Activated CD4-positive, alpha-beta T cell treated with anti-CD3 and anti-CD28 coated beads, Interleukin-2, amount 50 U/mL, for 1 hour (primary cell): Measurements from ENCODE around the gene ALDOC.
"Not testable (repeated sequence)": the region's sequence is repeated elsewhere in the genome, so short reads cannot be mapped to it uniquely, and the experiment has no call there.

Experiments
- DNase-seq: peaks from one replicate; pipeline ENCODE4 v3.0.0-alpha.2; 2020

The ALDOC gene

DNA sequence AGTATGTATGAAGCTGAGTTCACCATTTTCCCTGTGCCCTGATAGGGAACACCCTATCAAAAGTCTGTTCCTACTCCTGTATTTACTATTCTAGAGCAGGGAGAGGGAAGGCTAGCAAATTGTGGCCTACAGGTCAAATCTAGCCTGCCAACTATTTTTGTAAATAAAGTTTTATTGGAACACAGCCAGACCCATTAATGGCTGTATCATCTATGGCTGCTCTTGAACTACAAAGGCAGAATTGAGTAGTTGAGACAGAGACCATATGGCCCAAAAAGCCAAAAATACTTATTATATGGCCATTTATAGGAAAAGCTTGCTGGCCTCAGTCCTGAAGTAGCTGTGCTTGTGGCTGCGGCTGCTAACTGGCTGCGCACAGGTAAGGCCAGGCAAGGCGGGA is 4.3 kb upstream of the ALDOC start:
- no peak for DNase-seq

DNA sequence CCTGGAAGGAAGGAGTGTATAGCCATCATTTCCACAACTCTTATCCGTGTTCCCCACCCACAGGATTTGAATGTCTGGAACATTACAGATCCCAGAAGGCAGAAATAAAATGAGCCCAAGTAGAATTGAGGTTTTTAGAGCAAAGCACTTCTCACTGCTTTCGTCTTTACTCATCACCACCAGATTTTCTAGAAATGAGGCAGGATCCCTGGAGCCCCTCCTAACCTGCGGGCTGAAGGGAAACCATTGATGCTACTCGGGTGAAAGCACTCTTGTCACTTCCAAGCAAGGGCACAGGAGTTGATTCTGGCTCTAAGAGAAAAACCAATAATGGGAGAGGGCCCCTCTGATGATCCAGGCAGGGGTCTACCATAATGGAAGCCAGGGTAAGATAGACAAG is 2.8 kb upstream of the ALDOC start:
- no peak for DNase-seq

DNA sequence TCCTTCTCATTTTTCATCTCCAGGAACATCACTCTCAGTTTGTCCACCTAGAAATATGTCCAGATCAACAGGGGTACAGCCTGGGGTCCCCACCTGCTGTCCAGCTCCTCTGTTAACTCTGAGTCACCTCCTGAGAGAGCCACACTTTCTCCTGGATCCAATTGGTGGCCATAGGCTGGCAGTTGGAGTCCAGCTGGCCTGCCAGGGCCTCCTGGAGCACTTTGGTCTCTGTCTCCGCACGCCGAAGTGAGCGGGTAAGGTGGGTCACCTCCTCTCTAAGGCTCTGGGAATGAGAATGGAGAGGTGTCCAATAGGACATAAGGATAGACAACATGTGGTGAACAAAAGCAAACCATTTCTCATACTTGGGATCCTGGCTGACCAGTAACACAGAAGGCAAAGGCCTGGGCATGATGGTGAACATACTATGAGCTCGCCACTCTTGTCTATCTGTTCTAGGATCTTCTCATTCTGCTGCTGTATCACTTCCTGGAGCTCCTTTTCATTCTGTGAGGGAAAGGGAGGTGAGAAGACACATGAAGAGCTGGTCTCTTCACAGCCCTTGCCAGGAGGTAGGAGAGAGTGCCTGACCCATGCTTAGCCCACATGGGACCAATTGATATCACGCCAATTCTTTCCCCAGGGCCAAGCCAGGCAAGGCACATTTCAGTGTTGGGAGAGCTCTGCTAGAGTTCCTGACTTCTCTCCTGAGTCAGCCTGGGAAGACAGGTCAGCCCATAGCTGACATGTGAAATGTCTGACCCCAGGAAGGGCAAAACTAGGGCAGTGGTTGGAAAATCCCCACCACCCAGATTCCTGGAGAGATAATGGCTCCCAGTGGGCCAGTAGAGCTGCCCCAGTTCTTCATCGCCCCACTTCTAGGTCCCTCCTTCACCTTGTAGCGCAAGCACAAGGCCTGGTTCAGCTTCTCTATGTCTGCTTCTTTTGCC is 1.8 kb upstream of the ALDOC start:
- DNase-seq: no peak

DNA sequence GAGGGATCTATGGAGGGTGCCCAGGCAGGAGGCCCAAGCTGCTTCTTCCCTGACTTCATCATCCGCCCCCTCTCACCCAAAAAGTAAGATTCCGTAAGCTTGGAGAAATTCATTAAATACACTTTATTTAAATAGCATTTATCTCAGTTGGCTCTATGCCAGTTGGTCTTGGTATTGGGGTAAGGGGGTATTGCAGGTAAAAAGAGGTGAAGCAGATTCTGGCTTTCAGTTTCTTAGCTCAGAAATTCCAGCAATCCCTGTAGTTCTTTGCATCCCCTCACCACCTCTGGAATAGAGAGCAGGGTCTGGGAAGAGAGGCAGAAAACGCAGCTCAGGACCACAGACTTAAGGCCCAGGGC is 750 bp upstream of the ALDOC start:
- no peak for DNase-seq

DNA sequence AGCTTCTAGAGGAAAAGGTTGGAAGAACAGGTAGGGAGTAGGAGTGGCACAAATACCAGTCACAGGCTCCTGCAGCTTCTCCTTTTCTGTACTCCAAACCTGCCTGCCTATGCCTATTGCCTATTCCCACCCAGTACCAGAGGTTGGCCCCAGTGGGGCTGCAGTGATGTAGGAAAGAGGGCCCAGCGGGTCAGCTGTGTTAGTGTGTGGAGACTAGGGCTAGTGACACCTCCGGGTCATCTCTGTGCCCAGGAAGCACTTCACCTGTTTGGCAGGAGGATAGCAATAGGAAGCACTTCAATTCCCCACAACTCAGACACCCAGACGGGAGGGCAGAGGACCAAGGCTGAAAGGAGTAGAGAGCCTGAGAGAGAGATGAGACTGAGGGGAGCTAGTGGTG is 679 bp downstream of the ALDOC start:
- DNase-seq: not testable (repeated sequence)

DNA sequence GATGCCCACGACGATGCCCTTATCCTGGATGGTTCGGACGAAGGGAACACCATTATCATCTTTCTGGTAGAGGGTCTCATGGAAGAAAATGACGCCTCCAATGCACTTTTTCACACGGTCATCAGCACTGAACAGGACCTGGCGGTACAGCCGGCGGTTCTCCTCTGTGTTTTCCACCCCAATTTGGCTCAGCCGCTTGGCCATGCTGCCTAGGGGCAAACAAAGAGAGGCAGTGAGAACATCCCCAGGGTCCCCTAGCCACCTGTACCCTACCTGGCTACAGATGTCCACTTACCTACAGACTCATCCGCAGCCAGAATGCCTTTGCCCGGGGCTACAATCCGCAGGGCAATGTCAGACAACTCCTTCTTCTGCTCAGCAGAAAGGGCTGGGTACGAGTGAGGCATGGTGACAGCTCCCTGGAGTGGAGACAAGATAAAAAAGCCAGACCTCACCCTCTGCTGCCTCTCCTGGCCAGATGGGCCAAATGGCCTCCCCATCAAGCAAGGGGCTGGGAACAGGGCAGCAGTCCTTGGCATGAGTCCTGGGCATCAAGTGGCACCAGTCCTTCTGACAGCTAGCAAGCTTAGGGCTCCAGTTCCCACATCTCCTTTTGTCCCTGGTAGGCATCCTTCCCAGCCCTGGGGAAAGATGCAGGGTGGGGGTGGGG is 1.4 kb downstream of the ALDOC start:
- DNase-seq: no peak

DNA sequence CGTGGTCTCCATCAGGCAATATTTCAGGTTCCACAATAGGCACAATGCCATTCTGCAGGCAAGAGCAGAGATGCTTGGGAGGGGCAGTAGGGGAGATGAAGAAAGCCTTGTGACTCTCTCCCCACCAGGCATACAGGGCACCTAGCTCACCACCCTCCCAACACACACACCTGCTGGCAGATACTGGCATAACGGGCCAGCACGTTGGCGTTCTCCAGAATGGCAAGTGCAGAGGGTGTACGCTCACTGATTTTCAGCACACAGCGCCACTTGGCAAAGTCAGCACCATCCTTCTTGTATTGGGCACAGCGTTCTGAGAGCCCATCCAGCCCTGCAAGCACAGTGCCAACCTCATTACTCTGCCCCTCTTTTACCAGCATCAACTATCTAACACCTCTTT is 2.2 kb downstream of the ALDOC start:
- DNase-seq: peak; percentile 28

DNA sequence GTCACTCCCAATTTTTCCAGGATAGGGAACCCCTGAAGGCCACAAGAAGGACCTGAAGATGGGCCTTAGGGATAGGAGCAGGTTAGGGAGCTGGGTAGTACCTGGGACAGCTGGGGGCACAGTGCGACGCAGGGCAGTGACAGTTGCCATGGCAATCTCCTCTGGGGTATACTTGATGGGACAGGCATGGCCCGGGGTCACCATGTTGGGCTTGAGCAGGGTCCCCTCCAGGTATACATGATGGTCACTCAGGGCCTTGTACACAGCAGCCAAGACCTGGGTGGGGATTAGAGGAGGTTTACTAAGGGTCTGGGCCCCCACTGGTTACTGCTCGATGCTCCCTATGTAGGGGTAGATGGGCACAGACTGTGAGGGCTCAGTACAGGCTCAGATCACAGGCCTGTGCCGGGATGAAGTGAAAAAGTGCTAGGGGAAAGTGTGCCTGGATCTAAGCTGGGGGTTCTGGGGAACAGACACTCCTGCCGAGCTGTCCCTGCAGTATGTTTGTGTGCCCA is 2.7 kb downstream of the ALDOC start:
- no peak for DNase-seq

DNA sequence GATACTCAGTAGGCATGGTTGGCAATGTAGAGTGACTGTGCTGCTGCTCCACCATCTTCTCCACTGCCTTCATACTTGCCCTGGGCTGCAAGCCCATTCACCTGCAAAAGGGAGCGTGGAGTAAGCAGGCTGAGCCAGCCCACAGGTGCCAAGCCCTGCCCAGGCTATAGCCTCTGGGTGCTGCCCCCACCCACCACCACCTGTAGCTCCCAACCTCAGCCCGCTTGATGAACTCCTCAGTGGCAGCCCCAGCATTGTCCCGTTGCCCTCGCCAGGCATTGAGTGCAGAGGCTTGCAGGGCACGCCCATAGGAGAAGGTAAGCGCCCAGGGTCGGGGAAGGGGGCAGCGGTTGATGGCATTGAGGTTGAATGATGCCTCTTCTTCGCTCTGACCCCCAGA is 3.2 kb downstream of the ALDOC start:
- no peak for DNase-seq

DNA sequence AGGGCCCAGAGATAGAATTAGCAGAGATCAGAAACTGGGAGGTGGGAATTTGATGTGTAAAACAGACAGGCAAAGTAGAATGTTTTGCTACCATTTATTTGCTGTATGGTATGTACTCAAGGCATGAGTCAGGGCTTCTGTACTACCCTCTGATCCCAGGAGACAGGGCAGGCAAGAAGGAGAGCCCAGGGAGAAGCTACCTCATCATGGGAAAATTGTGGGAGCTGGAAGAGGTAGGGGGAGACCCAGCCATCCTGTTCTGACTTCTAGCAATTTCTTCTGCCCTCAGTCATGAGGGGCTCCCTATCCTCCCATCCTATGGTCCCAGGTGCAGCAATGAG is 3.7 kb downstream of the ALDOC start:
- no peak for DNase-seq

DNA sequence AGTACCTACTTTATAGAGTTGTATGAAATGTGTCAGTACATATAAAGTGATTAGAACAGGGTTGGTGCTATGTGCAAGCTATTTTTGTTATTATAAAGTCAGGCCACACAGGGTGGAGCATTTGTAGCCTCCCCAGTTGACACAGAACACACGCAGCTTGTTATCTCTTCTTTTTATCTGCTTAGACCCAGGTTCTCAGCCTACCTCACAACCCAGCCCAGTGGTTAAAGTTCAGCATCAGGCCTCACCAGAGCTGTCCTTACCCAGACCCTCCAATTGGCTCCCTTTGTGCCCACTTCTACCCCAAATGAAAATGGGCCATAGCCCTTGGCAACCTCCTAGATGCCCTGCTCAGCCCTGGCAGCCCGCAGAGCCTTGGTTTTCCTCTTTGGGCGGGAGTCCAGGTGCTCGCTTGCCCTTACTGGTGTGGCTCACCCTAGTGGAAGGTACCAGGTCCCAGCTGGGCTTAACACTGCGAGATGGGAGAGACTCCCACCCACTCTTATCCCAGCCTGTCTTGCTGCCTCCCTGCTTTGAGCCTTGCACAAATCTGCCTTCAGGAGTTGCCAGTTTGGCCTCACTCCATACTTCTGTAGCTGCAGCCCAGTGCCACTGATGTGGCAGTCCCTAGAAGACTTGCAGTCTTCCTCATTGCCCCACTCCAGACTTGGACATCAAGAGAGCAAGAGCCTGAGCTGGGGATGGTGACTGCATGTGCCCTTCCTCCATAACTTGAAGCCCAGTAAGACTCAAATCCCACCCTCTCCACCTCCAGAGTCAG is 4.2 kb downstream of the ALDOC start:
- no peak for DNase-seq

DNA sequence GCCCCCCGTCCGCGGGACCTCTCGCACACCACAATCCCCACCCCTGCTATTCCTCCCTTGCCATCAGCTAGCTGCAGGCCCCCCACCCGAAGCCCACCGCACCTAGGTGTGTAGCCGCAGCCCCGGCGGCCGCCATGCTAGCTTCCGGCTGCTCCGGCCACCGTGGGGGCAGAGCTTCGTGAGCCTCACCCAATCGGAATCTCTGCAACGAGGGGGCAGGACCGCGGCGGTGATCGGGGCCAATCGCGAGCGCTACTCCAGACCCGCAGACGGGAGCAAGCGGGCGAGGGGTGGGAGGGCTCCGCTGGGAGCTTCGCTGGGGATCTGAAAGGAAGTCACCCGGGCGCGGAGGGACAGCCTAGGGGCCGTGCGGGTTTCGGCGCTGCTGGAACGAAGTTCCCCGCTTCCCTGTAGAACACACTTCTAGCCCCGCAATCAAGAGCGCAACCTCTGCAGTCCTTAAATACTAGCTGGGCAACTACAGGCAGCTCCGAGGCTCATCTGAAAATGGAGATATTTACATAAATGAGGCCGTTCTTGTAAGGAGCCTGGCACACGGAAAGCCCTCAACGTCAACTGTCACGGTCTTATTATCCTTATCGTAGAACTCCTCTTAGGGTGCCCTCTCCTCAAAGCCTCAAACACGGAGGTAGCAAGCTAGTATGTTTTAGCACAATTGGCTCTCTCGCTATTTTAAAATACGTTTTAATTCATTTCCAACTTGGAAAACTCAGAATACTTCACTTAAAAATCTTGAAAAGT is 5.2 kb downstream of the ALDOC start, which contains the start of gene PIGS:
Gene PIGS (minus strand): TSS at position 164 of the 762 bp plus-strand sequence. CDS start 28 bp downstream, at position 136.
- DNase-seq: peak; percentile 89

DNA sequence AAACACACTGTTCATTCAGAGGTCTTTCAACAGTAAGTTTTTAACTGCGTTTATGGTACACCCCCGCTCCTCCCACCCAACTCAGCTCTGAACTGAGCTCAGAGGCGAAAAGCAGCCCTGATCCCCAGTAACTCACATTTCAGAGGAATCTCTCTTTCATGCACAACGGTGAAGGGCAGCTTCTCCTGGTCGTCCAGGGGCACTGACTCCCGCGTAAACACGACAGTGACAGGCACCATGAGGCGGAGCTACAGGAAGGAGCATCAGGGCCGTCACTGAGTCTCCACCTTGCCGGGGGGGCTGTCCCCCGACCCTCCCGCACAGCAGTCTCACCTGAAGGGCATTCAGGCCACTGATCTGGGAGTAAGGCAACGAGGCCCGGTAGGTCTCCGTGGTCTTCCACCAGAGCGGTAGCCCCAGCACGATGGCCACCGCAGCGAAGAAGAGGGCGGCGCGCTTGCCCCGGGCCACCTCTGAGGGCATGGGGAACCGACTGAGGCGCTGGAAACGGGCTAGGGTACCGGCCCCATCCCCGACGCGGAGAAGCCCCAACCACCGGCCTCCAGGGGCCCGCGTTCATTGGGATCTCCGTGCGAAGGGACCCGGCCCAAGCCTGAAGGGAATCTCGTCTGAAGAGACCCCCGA is 5.9 kb downstream of the ALDOC start:
- peak; percentile 40 for DNase-seq

DNA sequence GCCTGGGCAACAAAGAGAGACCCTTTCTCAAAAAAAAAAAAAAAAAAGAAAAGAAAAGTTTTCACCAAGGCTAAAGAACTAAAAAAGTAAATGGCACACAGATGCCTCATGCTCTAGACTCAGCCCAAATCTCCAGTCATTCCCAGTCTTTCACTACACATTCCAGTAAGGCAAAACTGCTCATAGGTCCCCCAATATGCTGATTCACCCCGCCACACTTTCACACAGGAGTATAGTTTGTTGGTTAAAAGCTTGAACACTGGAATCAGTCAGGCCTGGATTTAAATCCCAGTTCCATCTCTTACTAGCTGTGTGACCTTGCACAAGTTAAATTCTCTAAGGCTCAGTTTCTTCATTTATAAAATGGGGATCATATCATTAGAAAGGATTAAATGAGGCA is 7.2 kb downstream of the ALDOC start:
- DNase-seq: no peak

DNA sequence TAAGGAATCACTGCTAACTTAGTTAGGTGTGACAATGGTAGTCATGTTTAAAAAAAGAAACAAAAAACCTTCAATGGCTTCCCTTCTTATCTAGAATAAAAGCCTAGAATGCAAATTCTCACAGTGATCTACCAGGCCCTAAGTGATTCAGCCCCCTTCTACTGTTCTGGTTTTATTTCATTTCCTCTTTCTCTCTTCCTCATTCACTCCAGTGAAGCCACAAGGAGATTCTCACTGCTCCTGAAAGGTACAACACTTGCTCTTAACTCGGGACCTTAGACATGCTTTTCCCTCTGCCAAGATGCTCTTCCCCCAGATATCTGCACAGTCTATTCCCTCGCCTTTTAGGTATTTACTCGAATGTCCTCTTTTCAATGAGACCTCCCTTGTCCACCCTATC is 9.1 kb downstream of the ALDOC start:
- no peak for DNase-seq

DNA sequence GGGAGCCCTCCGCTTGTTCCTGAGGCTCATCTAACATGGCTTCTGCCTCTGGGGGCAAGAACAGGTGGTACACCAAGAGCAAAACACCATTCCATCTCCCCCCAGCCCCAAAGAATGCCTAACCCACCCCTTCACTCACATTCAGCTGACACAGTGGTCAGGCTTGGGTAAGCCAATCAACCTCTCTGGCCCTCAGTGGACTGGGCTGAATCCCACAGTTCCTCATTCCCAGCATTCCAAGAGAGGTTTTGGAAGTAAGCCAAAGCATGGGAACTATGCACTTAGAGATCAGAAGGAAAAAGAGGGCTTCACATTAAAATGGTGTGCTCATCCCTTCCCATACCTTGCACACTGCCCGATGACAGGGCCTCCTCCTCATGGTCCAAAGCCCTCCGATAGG is 13.2 kb downstream of the ALDOC start:
- DNase-seq: no peak

DNA sequence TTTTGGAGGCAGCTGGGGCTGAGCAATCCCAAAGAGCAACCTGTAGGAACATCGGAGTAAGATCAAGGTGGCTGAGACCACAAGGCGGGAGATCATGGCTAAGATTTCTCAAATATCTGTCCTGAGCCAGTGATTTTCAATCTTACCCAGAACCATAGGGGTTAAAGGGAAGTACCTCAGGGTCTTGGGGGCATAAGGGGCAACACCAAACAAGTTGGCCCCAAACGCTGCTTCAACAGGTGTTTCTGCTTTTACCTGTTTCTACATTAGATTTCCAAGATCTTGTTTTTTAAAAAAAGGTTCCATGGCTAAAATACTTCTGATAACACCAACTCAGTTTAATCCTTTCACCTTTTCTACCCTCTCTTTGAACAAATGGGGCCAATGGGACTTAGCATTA is 21.7 kb downstream of the ALDOC start:
- DNase-seq: no peak

DNA sequence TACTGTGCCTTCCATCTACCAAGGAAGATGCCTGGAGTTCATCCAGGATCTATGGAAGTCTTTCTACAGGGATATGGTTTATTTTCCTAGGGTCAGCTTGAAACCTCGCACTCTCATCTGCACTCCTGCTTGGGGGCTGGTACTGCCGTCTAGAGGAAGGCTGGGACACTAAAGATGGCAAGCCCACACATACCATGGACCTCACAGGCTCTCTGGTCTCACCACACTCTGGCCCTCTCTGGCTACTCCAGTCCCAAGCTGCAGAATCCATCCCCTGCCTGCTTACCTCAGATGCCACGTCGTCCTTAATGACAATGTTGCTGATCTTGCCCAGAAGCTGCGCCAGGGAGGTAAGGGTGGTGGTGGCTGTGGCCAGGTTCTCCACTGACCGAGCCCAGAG is 22.1 kb downstream of the ALDOC start:
- no peak for DNase-seq

DNA sequence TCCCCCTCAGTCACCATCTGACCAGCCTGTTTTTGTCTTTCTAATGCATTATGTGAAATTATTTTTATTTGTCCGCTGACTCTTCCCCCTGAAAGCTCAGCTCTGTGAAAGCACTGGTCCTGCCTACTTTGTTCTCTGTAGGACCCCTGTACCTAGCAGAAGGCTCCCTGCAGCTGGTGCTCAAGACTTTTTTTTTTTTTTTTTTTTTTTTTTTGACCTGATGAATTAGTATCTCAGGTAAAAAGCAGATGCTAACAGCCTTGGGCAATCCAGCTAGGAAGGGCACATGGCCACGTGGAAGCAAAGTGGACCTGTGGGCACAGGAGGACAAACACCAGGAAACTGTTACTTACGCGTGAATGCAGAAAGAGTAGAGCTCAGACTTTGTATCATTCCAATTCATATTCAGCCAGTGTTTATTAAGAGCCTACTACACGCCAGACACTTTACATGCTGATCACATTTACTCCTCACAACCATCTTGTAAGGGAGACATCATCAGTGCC is 23.6 kb downstream of the ALDOC start:
- DNase-seq: no peak

DNA sequence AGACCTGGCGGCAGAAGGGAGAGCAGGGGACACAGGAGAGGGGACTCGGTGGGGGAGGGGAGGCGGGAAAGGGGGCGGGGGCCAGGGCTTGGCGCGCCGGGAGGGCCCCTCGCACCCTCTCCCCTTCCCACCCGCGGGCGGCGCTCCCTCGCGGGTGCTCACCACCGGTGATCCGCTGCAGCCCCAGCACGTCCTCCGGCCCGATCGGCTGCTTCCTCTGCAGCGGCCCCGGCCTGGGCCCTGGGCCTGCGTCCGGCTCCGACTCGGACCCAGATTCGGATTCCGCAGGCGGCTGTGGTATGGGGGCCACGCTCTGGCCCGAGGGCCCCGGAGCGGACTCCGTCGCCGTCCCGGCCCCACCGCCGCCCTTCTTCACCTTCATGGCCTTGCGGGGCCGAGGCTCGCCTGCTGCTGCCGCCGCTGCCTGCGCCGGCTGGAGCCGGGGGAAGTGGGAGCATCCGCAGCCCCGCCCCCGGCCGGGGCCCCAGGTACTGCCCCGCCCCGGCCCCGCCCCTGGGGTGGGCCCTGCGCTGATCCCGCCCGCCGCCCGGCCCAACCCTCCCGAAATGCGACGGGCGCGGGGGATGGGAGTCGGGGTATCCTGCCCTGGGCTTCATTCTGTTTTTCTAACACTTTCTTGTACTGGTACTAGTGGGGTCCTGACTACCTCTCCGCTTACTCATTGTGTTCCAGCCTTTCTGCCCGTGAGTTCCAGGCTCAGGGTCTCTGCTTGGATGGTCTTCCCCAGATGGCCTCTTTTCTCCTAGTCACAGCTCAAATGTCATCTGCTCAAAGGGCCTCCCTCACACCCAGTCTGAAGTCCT is 24.3 kb downstream of the ALDOC start, which contains the start of gene UNC119:
Gene UNC119 (minus strand): TSS at position 449 of the 824 bp plus-strand sequence. CDS start 67 bp downstream, at position 382.
- DNase-seq: peak; percentile 74
